Stimulated activated CD4-positive, alpha-beta T cell treated with anti-CD3 and anti-CD28 coated beads, Interleukin-2, amount 100 ng/mL, for 48 hours (primary cell): Measurements from ENCODE around the gene ADCY2.
"Not testable (repeated sequence)": the region's sequence is repeated elsewhere in the genome, so short reads cannot be mapped to it uniquely, and the experiment has no call there.

Experiments
- DNase-seq, 2 donors: peaks; one replicate each; pipeline ENCODE4 v3.0.0-alpha.2; 2020

ADCY2 gene

GRCh38 chr5:7396713-7397454 lies 946 bp downstream of the ADCY2 start:
- DNase-seq: no peak

GRCh38 chr5:7397937-7398336 lies 2.0 kb downstream of the ADCY2 start:
- no peak for DNase-seq

GRCh38 chr5:7398596-7399280 lies 2.8 kb downstream of the ADCY2 start:
- DNase-seq: no peak

GRCh38 chr5:7405277-7405676 lies 9.3 kb downstream of the ADCY2 start:
- DNase-seq: no peak

- DNase-seq: no peak
Measured at GRCh38 chr5:7410936-7411511, 15.1 kb downstream of the ADCY2 start.

GRCh38 chr5:7412409-7412808 lies 16.5 kb downstream of the ADCY2 start:
- no peak for DNase-seq

GRCh38 chr5:7415123-7415522 lies 19.2 kb downstream of the ADCY2 start:
- DNase-seq: no peak

- DNase-seq: no peak
Measured at GRCh38 chr5:7415587-7416535, 19.9 kb downstream of the ADCY2 start.

GRCh38 chr5:7418276-7418675 lies 22.3 kb downstream of the ADCY2 start:
- no peak for DNase-seq

- DNase-seq: no peak
Measured at GRCh38 chr5:7419367-7419766, 23.4 kb downstream of the ADCY2 start.

- no peak for DNase-seq
Measured at GRCh38 chr5:7419846-7420245, 23.9 kb downstream of the ADCY2 start.

- DNase-seq: no peak
Measured at GRCh38 chr5:7420510-7421280, 24.8 kb downstream of the ADCY2 start.

GRCh38 chr5:7422316-7423106 lies 26.6 kb downstream of the ADCY2 start:
- no peak for DNase-seq

GRCh38 chr5:7423231-7423630 lies 27.3 kb downstream of the ADCY2 start:
- DNase-seq: not testable (repeated sequence)

- no peak for DNase-seq
Measured at GRCh38 chr5:7425830-7426229, 29.9 kb downstream of the ADCY2 start.

GRCh38 chr5:7426284-7426683 lies 30.3 kb downstream of the ADCY2 start:
- no peak for DNase-seq

- DNase-seq: no peak
Measured at GRCh38 chr5:7434914-7435313, 39.0 kb downstream of the ADCY2 start.

- DNase-seq: no peak
Measured at GRCh38 chr5:7435503-7435902, 39.6 kb downstream of the ADCY2 start.

- DNase-seq: no peak
Measured at GRCh38 chr5:7436521-7436920, 40.6 kb downstream of the ADCY2 start.

GRCh38 chr5:7437836-7438235 lies 41.9 kb downstream of the ADCY2 start:
- DNase-seq: no peak

- DNase-seq: no peak
Measured at GRCh38 chr5:7445068-7445467, 49.1 kb downstream of the ADCY2 start.
